NCI-H146 (cell line): ENCODE data around the gene PTPN7.

Experiments
- DNase-seq: peaks from one replicate; lab custom pipeline; 2025; lab: John Stamatoyannopoulos, UW

The PTPN7 gene

GRCh38 chr1:202106340-202107254 is 53.8 kb downstream of the PTPN7 start:
- peak; percentile 90 for DNase-seq

GRCh38 chr1:202105571-202106339 is 54.6 kb downstream of the PTPN7 start:
- peak; percentile 85 for DNase-seq

- no peak for DNase-seq
Observed at GRCh38 chr1:202104073-202104472, 56.3 kb downstream of the PTPN7 start.

DNA sequence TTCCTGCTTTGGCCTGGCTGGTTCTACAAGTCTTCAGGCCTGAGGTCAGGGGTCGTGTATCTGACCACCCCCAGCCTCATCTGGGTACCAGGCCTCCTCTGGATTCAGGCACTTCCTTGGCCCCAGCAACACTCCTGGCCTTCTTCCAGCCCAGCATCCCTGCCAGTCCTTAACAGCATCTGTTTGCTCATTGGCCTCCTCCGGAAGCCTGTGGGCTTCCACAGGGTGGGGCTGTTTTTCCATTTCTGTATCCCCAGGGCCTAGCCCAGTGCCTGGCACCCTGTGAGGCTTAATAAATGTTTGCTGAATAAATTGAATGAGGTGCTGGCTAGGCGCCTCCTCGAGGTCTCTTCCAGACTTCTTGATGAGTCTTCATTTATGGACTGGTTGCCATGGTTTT is 59.2 kb downstream of the PTPN7 start:
- peak; percentile 8 for DNase-seq
